Tibial artery (tissue), 4 donors: ENCODE data around the gene SDK1.

Experiments
- DNase-seq, 2 donors: peaks; one replicate each; pipeline ENCODE4 v3.0.0-alpha.2; 2019
- H3K27ac ChIP-seq, 2 donors: fragments of 200-600 bp; sonication (generic) in 1 of 2; 1 replicate in 1 of 2; 2 replicates in 1 of 2; pipeline ENCODE4 v1.5.1; 2018 to 2019; ENCODE audit warnings: mild to moderate bottlenecking in 1 of 2
- H3K27me3 ChIP-seq, 2 donors: fragments of 200-600 bp; sonication (generic) in 1 of 2; one replicate each; pipeline versions ENCODE4 v1.5.1 to v1.6.0; 2016 to 2019
- H3K36me3 ChIP-seq, 3 donors: fragments of 200-600 bp; sonication (generic) in 2 of 3; one replicate each; pipeline ENCODE4 v1.5.1; 2016 to 2019; ENCODE audit warnings: mild to moderate bottlenecking in 2 of 3
- H3K4me1 ChIP-seq, 4 donors: fragments of 200-600 bp; sonication (generic) in 2 of 4; 1 replicate in 3 of 4; 2 replicates in 1 of 4; pipeline ENCODE4 v1.5.1; 2016 to 2019
- H3K4me3 ChIP-seq, 2 donors: fragments of 200-600 bp; sonication (generic) in 1 of 2; 1 replicate in 1 of 2; 2 replicates in 1 of 2; pipeline ENCODE4 v1.5.1; 2018 to 2019; ENCODE audit warnings: mild to moderate bottlenecking in 2 of 2
- H3K9me3 ChIP-seq, 3 donors: fragments of 200-600 bp; sonication (generic) in 1 of 3; one replicate each; pipeline ENCODE4 v1.5.1; 2016 to 2019
- CTCF ChIP-seq, 2 experiments: fragments of 200-600 bp in 1 of 2; fragments of 450-650 bp in 1 of 2; IDR thresholded peaks; one replicate each; pipeline ENCODE4 v1.5.1; 2017 to 2019; ENCODE audit warnings: antibody characterized with exemption in 2 of 2, mild to moderate bottlenecking in 1 of 2, moderate library complexity in 1 of 2
- intact Hi-C: fragments of 100-400 bp; cut with DNase I; formaldehyde crosslinking; loops from one replicate; pipeline ENCODE4 v1.15.0; 2023; ENCODE audit warnings: low total_unique reads

SDK1 gene

GRCh38 chr7:4195660-4196059 lies 894.6 kb downstream of the SDK1 start:
- H3K27me3 ChIP-seq: no peaks in the 10 kb centered on the region
- no peak overlapping the region for H3K27ac ChIP-seq
- no peak overlapping the region for H3K4me3 ChIP-seq
- no peak for TF ChIP-seq CTCF (IDR thresholded peaks at IDR 0.05)
- H3K36me3 ChIP-seq: peaks cover 0 to 6% (median 0%) of the 10 kb centered on the region in 3 donors
- H3K4me1 ChIP-seq: no peaks in the 10 kb centered on the region
- intact Hi-C loops: no loop called here
- no peaks in the 10 kb centered on the region for H3K9me3 ChIP-seq
- DNase-seq: no peak

GRCh38 chr7:4196121-4196819 lies 895.2 kb downstream of the SDK1 start:
- H3K4me3 ChIP-seq: no peak overlapping the region
- H3K27ac ChIP-seq: no peak overlapping the region
- H3K4me1 ChIP-seq: no peaks in the 10 kb centered on the region
- no peak for TF ChIP-seq CTCF (IDR thresholded peaks at IDR 0.05)
- intact Hi-C loops: no loop called here
- no peaks in the 10 kb centered on the region for H3K9me3 ChIP-seq
- peaks cover 0 to 6% (median 0%) of the 10 kb centered on the region in 3 donors for H3K36me3 ChIP-seq
- DNase-seq: no peak
- no peaks in the 10 kb centered on the region for H3K27me3 ChIP-seq

GRCh38 chr7:4198301-4198700 lies 897.2 kb downstream of the SDK1 start:
- no peaks in the 10 kb centered on the region for H3K4me1 ChIP-seq
- H3K27ac ChIP-seq: no peak overlapping the region
- DNase-seq: no peak
- no peaks in the 10 kb centered on the region for H3K9me3 ChIP-seq
- no peak for TF ChIP-seq CTCF (IDR thresholded peaks at IDR 0.05)
- intact Hi-C loops: no loop called here
- no peak overlapping the region for H3K4me3 ChIP-seq
- no peaks in the 10 kb centered on the region for H3K27me3 ChIP-seq
- H3K36me3 ChIP-seq: peaks cover 0 to 6% (median 0%) of the 10 kb centered on the region in 3 donors

GRCh38 chr7:4200546-4201094 lies 899.6 kb downstream of the SDK1 start:
- Histone ChIP-seq H3K4me1 (no peaks in the 10 kb centered on the region), H3K9me3 (no peaks in the 10 kb centered on the region), H3K36me3 (peaks cover 0 to 6% (median 0%) of the 10 kb centered on the region in 3 donors), H3K4me3 (no peak overlapping the region), H3K27me3 (no peaks in the 10 kb centered on the region), H3K27ac (no peak overlapping the region)
- no peak for DNase-seq
- intact Hi-C loops: no loop called here
- no peak for TF ChIP-seq CTCF (IDR thresholded peaks at IDR 0.05)

- no peak for DNase-seq
- no peak overlapping the region for H3K4me3 ChIP-seq
- no peaks in the 10 kb centered on the region for H3K4me1 ChIP-seq
- no peaks in the 10 kb centered on the region for H3K27me3 ChIP-seq
- peaks cover 0 to 6% (median 0%) of the 10 kb centered on the region in 3 donors for H3K36me3 ChIP-seq
- no peak overlapping the region for H3K27ac ChIP-seq
- no peaks in the 10 kb centered on the region for H3K9me3 ChIP-seq
- intact Hi-C loops: no loop called here
- TF ChIP-seq CTCF (IDR thresholded peaks at IDR 0.05): no peak
Measured at GRCh38 chr7:4201566-4201965, 900.5 kb downstream of the SDK1 start.
